VCaP (cell line): ENCODE results near the gene GNAQ.

Experiments
- H3K27ac ChIP-seq: fragments of 450-650 bp; 2 replicates; pipeline ENCODE4 v1.5.1; 2017
- CTCF ChIP-seq: fragments of 450-650 bp; conservative IDR thresholded peaks from 2 replicates; pipeline ENCODE4 v1.5.1; 2017; ENCODE audit warnings: mild to moderate bottlenecking, moderate library complexity

Gene GNAQ

GRCh38 chr9:77851882-77852595 lies 179.6 kb downstream of the GNAQ start:
- H3K27ac ChIP-seq, result peak overlapping the region; percentile 40; the same call in 1 of the 2 replicates
- TF ChIP-seq CTCF, result no peak

- H3K27ac ChIP-seq, result no peak overlapping the region
- no peak for TF ChIP-seq CTCF
Observed at GRCh38 chr9:77848897-77849296, 182.7 kb downstream of the GNAQ start.

- no peak overlapping the region for H3K27ac ChIP-seq
- no peak for TF ChIP-seq CTCF
Observed at GRCh38 chr9:77848404-77848803, 183.2 kb downstream of the GNAQ start.

GRCh38 chr9:77847626-77848025 lies 184.0 kb downstream of the GNAQ start:
- TF ChIP-seq CTCF, result no peak

GRCh38 chr9:77847059-77847499 lies 184.5 kb downstream of the GNAQ start:
- no peak for TF ChIP-seq CTCF
- peak overlapping the region; percentile 33 for H3K27ac ChIP-seq

More at GRCh38 chr9:77847626-77848025, 184.0 kb downstream of the GNAQ start:
- H3K27ac ChIP-seq, result peak overlapping the region; percentile 33

- no peak for TF ChIP-seq CTCF
- no peak overlapping the region for H3K27ac ChIP-seq
Observed at GRCh38 chr9:77844415-77844814, 187.2 kb downstream of the GNAQ start.

GRCh38 chr9:77843871-77844155 lies 187.8 kb downstream of the GNAQ start:
- TF ChIP-seq CTCF, result no peak
- no peak overlapping the region for H3K27ac ChIP-seq
